Pancreas (tissue), 10 donors: Measurements from ENCODE around the gene AUTS2. TPM values are rescaled to one million over a fixed set of nuclear protein-coding genes. Genes with fewer than 3 reads are reported as not detected.

Experiments used
- ATAC-seq, 4 donors: fragments of 200-7000 bp; cut with Tn5 transposase; one replicate each; pipeline versions ENCODE4 v1.8.0 to v1.9.1; 2020; ENCODE audit warnings: mild to moderate bottlenecking in 4 of 4, moderate library complexity in 4 of 4
- DNase-seq, 6 donors: peaks; one replicate each; pipeline ENCODE4 v3.0.0-alpha.2; 2020
- FAIRE-seq: peaks from 2 replicates; lab custom pipeline; 2012; peaks lifted over from hg19 to GRCh38; lab: Jason Lieb, UNC
- H3K27ac ChIP-seq, 4 donors: fragments of 200-600 bp; sonication (generic); 1 replicate in 3 of 4; 2 replicates in 1 of 4; pipeline versions ENCODE4 v1.5.0 to v1.8.0; 2020
- H3K27me3 ChIP-seq, 4 donors: fragments of 200-600 bp; one replicate each; pipeline ENCODE4 v1.8.0; 2021
- H3K36me3 ChIP-seq, 3 donors: fragments of 200-600 bp; sonication (generic) in 1 of 3; one replicate each; pipeline versions ENCODE4 v1.5.0 to v1.8.0; 2020 to 2021
- H3K4me1 ChIP-seq, 3 donors: fragments of 200-600 bp; one replicate each; pipeline ENCODE4 v1.8.0; 2021
- H3K4me3 ChIP-seq, 4 donors: fragments of 200-600 bp; sonication (generic) in 2 of 4; one replicate each; pipeline versions ENCODE4 v1.5.0 to v1.8.0; 2020 to 2021
- H3K9me3 ChIP-seq, 4 donors: fragments of 200-600 bp; one replicate each; pipeline ENCODE4 v1.8.0; 2021
- WGBS, 2 donors: extraction: QIAGEN DNeasy Blood & Tissue Kit; methylation state at CpG; one replicate each; pipeline ENCODE4 v1.1.7; 2013; 5-methylcytosine and 5-hydroxymethylcytosine counted together
- intact Hi-C, 3 donors: fragments of 100-400 bp; cut with DNase I; formaldehyde crosslinking; loops; one replicate each; pipeline versions ENCODE4 v1.11.1 to v1.14.2; 2022
- polyA plus RNA-seq, 2 donors: library from polyadenylated mRNA; stranded (reverse); fragments of 200-250 nt; gene quantifications; one replicate each; pipeline ENCODE4 v1.2.3, GENCODE V29; 2013
- total RNA-seq, 6 donors: library from RNA; stranded (reverse); fragmentation: NEBNext Ultra II Directional in 4 of 6; extraction: Animal tissue kit (Norgen Biotek cat#: 25700) in 4 of 6; gene quantifications; one replicate each; pipeline versions ENCODE4 v1.2.1 to v1.2.4, GENCODE V29; 2021 to 2023
- TF ChIP-seq, protein P1 (sequence below), 4 donors: fragments of 200-600 bp; sonication (generic) in 3 of 4; IDR thresholded peaks; one replicate each; pipeline versions ENCODE4 v1.5.0 to v1.8.0; 2021; ENCODE audit warnings: antibody characterized with exemption in 4 of 4
- donor health status: healthy with polysubstance abuse.
- donor health status: DM: no; HTN: no; CAD: no; lungs with moderate emphysema.
- donor health status: DM: no; HTN: no; CAD: no.
- donor health status: control.
- donor health status: control.
- donor health status: Bipolar disorder and iron deficiency.
- donor health status: DM: yes; HTN: yes; CAD: no.
- donor health status: DM: no; HTN: no; CAD: no.
- donor health status: DM: no; HTN: no; CAD: no.
- donor health status: DM: yes; HTN: yes; CAD: no.

AUTS2 gene
- total and polyA plus RNA-seq, 8 donors = 5.8 to 16.8 (median 9.9) TPM

DNA sequence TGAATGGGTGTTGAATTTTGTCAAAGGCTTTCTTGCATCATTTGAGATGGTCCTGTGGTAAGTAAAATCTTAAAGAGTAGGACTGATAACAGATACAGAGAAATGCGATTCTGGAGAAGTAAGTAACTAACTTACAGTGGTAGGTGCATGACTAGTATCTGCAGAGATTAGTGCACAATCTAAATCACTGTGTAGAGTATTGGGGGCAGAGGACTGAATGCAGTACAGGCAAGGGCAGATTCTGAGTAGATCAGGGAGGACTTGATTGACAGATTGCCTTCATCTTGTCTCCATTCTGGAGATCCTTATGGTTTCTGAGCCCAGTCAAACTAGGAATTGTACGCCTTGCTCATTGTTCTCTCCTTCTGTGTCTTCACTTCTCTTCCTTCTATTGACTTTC, 736.0 kb downstream of the AUTS2 start:
- no peak for ATAC-seq
- no peaks in the 10 kb centered on the region for H3K36me3 ChIP-seq
- H3K27me3 ChIP-seq = no peaks in the 10 kb centered on the region
- intact Hi-C loops = no loop called here
- H3K4me1 ChIP-seq = no peaks in the 10 kb centered on the region
- DNase-seq = no peak
- FAIRE-seq = no peak
- no peak overlapping the region for H3K4me3 ChIP-seq
- H3K9me3 ChIP-seq = no peaks in the 10 kb centered on the region
- H3K27ac ChIP-seq = no peak overlapping the region
- TF ChIP-seq, protein P1, sequence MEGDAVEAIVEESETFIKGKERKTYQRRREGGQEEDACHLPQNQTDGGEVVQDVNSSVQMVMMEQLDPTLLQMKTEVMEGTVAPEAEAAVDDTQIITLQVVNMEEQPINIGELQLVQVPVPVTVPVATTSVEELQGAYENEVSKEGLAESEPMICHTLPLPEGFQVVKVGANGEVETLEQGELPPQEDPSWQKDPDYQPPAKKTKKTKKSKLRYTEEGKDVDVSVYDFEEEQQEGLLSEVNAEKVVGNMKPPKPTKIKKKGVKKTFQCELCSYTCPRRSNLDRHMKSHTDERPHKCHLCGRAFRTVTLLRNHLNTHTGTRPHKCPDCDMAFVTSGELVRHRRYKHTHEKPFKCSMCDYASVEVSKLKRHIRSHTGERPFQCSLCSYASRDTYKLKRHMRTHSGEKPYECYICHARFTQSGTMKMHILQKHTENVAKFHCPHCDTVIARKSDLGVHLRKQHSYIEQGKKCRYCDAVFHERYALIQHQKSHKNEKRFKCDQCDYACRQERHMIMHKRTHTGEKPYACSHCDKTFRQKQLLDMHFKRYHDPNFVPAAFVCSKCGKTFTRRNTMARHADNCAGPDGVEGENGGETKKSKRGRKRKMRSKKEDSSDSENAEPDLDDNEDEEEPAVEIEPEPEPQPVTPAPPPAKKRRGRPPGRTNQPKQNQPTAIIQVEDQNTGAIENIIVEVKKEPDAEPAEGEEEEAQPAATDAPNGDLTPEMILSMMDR (IDR thresholded peaks at IDR 0.05) = no peak
- 70 to 81% methylated on average over 2 of the region's 2 CpGs for WGBS, 2 donors

DNA sequence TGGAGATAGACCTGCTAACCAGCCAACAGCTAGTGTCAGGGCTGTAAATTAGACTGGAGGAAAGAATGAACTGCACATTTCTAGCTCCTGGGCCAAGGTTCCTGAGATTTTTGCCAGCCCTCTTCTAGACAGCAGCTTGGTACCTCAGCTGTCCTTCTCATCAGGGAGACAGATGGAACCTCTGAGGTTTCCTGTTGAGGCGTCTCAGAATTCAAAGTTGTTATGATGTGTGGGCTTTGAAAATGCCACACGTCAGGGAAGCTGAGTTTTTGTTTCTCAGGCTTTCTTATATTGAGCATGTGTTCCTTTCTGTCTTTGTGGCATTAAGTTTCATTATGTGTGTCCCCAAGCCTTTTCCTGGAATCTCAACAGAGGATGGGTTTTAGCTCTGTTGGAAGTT, 736.6 kb downstream of the AUTS2 start:
- ATAC-seq = no peak
- Histone ChIP-seq H3K36me3 (no peaks in the 10 kb centered on the region), H3K4me1 (no peaks in the 10 kb centered on the region), H3K9me3 (no peaks in the 10 kb centered on the region), H3K4me3 (no peak overlapping the region), H3K27me3 (no peaks in the 10 kb centered on the region), H3K27ac (no peak overlapping the region)
- intact Hi-C loops = no loop called here
- TF ChIP-seq, protein P1 (IDR thresholded peaks at IDR 0.05) = no peak
- WGBS, 2 donors = 68 to 82% methylated on average over 2 of the region's 2 CpGs
- DNase-seq = no peak
- FAIRE-seq = no peak

DNA sequence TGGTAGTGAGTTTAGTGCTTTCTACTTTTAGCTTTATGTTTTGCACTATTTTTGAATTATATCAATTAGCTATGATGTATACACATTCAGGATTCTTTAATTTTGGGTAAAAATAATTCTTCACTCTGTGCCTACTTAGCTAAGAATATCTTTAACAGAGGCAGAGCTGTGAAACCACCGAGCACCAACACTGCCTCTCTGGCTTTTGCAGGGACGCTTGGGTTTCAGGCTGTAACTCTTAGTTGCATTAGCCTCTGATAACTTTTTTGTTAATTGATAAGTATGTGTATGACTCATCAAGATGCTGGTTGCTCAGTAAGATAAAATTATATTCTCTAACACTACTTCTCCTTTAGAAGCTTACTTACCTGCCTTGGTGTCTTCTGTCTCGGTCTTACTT, 738.3 kb downstream of the AUTS2 start:
- no peak for DNase-seq
- intact Hi-C loops = no loop called here
- Histone ChIP-seq H3K9me3 (no peaks in the 10 kb centered on the region), H3K27ac (no peak overlapping the region), H3K4me3 (no peak overlapping the region), H3K27me3 (no peaks in the 10 kb centered on the region), H3K36me3 (no peaks in the 10 kb centered on the region), H3K4me1 (no peaks in the 10 kb centered on the region)
- no peak for ATAC-seq
- WGBS, 2 donors = 80 to 86% methylated on average over 3 of the region's 3 CpGs
- TF ChIP-seq, protein P1 (IDR thresholded peaks at IDR 0.05) = no peak
- FAIRE-seq = no peak

DNA sequence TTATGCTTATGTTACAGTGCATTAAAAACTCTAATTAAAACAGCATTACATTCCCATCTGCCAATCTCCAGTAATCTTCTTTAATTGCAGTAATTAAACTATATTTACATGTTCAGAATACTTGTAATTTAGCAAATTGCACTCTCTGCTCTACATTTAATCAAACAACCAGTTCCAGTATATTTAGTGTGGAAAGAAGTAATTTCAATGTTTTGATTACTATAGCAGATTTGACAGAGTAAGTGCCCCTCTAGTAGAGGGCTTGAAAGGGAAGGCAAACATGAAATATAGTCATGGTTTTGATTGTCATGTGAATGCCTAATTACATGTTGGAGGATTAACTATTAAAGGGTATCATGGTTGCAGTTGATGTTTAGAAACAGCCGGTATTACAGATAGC, 739.7 kb downstream of the AUTS2 start:
- intact Hi-C loops = no loop called here
- no peak for DNase-seq
- Histone ChIP-seq H3K9me3 (no peaks in the 10 kb centered on the region), H3K27me3 (no peaks in the 10 kb centered on the region), H3K4me1 (no peaks in the 10 kb centered on the region), H3K27ac (no peak overlapping the region), H3K4me3 (no peak overlapping the region), H3K36me3 (no peaks in the 10 kb centered on the region)
- WGBS, 2 donors = 92 to 93% methylated on average over 1 of the region's 1 CpG
- FAIRE-seq = no peak
- ATAC-seq = no peak
- TF ChIP-seq, protein P1 (IDR thresholded peaks at IDR 0.05) = no peak

DNA sequence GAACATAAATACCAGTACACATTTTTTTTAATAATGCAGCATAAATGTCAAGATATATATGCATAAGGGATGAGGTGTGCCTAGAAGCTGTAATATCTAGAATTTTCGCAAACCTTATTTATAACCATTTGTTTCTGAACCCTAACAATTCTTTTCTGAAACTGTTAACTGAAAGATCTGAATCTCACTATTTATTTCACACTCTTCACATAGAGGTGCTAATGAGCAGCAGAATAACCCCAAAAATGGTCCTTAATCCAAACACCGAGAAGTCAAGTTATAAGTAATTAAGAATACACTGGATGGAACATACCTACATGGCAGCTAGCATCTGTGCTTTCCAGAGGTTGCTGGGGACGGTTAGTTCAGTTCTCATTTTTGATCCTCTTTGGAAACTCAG, 742.0 kb downstream of the AUTS2 start:
- no peaks in the 10 kb centered on the region for H3K36me3 ChIP-seq
- TF ChIP-seq, protein P1 (IDR thresholded peaks at IDR 0.05) = no peak

More for the DNA sequence above, 742.0 kb downstream of the AUTS2 start:
- H3K27ac ChIP-seq = no peak overlapping the region
- no peaks in the 10 kb centered on the region for H3K9me3 ChIP-seq
- 86 to 92% methylated on average over 3 of the region's 3 CpGs for WGBS, 2 donors
- no peak overlapping the region for H3K4me3 ChIP-seq
- H3K4me1 ChIP-seq = no peaks in the 10 kb centered on the region
- ATAC-seq (no peak), FAIRE-seq (no peak), DNase-seq (no peak)
- intact Hi-C loops = no loop called here
- no peaks in the 10 kb centered on the region for H3K27me3 ChIP-seq
